ENCODE data around the gene FOSL1.

The FOSL1 gene

DNA sequence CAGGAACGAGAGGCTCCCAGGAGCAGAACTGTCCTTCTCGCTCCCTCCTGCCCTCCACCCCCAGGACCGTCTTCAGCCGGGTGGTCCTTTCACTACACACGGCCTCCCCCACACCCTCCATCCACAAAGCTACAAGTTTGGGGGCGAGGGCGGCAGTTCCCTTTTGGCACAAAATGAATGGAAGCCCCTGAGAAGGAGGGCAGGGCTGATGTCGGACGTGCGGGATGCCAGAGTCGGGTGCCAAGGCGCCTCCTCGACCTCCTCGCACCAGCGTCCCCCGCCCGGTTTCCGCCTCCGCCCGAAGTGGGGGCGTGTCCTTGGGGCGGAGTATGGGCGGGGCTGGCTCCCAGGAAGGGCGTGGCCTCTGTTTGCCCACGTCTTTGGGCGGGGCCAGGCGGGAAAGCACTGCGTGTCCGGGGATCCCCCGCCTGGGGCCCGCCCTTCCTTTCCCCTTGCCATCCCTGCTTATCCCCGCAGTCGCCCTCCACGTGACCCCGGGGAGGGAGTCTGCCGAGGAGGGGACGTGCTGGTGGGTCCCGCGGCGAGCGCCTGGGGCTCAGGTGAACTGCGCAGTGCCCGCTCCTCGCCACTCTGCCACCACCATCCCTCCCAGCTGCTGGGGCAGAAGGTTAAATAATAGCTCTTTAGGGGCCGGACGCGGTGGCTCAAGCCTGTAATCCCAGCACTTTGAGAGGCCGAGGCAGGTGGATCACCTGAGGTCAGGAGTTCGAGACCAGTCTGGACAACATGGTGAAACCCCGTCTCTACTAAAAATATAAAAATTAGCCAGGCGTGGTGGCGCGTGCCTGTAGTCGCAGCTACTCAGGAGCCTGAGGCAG lies 26.7 kb downstream of the FOSL1 start:
- DNase-seq = peak; percentile 97

DNA sequence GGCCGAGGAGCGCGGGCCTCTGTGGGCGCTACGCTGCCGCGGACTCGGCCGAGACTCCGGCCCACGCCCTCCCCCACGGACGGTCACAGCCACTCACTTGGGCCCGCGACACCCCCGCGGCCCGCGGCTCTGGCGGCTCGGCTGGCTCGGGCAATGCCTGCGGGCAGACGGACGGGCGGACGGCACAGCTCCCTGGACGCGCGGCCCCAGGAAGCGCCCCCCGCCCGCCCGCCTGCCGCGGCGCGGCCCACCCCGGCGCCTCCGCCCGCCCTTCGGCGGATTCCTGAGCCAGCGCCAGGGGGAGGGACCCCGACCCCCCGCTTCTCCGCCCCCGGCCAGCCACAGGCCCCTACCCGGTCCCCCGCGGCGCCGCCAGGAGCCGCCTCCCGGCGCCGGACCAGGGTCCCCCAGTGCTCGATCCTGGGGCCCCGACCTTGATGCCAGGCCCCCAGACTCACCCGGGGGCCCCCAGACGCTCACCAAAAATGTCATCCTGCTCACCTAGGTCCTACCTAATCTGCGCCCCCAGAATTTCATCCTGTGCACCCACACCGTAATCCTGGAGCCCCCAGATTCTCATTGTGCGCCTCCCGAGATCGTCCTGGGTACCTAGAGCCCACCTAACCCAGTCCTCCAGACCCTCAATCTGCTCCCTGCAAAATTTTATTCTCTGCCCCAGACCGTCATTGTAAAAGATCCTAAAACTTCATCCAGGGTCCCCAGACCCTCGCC lies 27.4 kb downstream of the FOSL1 start, which contains the start of gene EFEMP2:
Gene EFEMP2, minus strand, starts transcription at position 215 of the 732 bp plus-strand sequence. CDS start 446 bp downstream, outside the sequence.
- DNase-seq = no peak

GRCh38 chr11:65871811-65872548 lies 28.2 kb downstream of the FOSL1 start:
- DNase-seq = no peak

DNA sequence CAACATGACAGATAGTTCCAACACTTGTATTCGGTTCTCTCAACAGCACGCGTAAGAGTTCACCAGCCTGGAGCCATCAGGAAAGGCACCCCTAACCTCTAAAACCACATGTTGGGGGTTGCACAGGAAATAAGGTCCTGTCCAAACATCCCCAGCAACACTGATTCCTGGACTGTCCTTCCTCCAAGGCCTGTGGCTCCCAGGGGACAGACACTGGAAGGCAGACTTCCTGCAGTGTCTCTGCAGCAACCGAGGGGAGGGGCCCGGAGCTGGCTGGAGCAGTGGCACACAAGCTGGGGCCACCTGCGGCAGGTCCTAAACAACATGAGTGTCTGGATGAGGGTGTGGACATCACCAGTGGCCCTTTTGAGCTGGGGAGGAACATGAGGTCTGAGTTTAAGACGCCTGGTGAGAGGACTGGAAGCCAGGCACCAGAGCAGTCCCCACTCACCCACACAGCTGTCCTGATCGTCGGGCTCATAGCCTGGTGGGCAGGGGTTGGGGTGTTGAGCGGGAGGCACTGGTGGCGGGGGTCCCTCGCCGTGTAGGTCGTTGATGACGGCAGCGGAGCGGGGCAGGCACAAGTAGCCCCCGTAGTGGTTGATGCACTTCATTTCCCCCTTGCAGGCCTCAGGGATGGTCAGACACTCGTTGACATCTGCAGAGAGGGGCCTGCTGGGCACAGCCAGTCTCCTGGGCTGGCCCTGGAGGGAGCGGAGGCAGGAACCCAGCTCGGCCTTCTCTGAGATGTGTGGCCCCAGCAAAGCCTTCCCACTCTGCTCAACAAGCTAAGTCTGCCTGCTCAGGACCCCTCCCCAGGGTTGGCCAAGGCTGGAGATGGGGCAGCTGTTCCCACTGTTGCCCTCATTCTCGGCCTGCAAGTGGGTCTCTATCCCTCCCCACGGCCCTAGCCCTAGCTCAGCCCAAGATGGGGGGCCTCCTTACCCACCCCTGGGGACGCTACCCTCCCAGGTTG lies 29.2 kb downstream of the FOSL1 start:
- DNase-seq = no peak

DNA sequence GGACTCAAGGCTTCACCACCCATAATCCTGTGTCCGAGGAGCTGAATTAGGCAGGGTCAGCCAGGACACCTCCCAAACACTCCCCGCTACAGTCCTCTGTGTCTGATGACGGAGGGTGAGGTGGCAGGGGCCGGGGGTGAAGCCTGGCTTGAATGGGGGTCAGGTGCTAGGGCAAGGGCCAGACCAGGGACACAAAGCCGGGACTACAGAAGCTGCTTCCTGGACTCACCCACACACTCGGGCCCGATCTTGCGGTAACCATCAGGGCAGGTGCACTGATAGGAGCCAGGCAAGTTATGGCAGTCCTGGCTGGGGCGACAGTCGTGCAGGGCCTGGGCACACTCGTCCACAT lies 29.9 kb downstream of the FOSL1 start:
- no peak for DNase-seq

DNA sequence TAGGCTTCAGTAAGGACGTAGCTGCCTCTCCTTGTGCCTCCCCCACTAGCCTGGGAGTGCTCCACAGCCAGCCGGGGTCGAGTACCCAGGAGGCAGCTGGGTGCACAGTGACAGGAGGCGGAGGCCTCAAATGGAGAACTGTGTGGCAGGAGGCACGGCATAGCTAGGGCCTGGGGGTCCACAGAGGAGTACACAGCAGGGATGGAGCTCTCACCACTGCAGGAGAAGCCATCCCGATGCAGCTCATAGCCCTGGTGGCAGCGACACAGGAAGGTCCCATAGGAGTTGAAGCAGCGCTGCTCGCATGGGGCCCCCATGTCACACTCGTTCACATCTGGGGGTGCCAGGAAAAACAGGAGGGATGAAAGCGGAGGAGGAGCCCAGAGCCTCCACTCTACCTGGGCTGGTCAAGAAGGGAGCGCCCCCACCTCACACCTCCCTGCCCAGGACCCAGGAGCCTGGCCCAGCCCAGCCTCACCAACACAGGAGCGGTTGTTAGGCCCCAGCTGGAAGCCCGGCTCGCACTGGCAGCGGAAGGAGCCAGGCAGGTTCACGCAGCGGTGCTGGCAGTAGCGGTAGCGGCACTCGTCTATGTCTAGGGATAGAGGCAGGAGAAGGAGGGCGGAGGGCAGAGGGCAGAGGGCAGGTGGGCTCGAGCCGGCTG lies 30.4 kb downstream of the FOSL1 start:
- no peak for DNase-seq

GRCh38 chr11:65868907-65869306 lies 31.3 kb downstream of the FOSL1 start:
- DNase-seq = no peak

DNA sequence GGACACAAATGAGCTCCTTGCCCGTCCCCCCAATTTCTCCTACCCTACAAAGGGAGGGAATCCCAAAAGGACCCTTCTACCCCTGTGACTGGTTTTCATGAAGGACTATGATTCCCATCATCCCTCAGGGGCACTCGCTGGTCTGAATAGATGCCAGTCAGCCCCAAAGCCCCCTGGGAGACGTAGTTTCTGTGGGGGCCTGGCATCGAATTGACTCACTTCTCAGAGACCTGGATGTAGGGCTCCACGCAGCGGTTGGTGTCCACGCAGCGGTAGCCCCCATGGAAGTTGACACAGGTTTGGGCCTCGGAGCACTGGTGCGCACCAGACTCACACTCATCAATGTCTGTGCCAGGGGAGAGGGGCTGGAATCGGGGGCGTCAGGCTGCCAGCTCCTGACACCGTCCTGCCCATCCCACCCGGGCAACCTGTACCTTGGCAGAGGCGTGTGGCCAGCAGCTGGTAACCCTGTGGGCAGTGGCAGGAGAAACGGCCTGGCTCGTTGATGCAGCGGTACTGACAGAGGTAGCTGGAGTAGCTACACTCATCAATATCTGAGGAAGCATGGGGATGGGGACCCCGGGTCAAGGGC lies 32.0 kb downstream of the FOSL1 start:
- DNase-seq = peak; percentile 49

DNA sequence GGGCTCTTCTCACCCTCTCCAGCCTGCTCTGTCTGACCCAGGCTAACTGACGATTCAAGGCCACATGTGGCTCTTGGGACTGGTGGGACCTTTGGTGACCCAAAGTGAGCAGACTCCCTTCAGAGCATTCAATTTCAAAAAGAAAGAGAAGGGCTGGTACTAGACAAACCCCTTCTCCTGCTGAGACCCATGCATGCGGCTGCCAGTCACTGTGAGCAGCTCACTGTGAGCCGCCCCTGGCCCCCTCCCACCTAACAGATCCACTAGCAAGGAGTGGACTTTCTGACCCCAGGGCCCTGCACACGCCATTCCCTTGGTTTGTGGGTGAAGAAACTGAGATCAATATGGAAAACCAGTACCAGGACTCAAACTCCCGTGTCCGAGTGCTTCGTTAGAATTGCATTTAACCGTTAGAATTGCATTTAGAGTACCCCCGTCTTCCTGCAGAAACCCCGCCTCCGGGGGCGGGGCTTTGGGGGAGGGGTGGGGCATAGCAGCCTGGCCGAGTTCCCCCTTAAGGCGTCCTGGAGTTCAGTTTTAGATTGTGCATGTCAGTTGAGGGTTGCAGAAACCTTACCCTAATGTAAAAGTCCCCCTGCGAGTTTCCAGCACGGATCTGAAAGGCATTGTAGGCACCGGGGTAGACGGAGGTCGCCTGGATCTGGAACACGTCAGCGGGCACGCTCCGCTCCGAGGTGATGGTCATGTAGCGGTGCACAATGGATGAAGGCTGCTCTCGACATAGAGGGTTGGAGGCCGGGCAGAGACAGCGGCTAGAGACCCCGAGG lies 32.7 kb downstream of the FOSL1 start:
- DNase-seq = no peak

- no peak for DNase-seq
Observed at GRCh38 chr11:65866509-65867283, 33.5 kb downstream of the FOSL1 start.

DNA sequence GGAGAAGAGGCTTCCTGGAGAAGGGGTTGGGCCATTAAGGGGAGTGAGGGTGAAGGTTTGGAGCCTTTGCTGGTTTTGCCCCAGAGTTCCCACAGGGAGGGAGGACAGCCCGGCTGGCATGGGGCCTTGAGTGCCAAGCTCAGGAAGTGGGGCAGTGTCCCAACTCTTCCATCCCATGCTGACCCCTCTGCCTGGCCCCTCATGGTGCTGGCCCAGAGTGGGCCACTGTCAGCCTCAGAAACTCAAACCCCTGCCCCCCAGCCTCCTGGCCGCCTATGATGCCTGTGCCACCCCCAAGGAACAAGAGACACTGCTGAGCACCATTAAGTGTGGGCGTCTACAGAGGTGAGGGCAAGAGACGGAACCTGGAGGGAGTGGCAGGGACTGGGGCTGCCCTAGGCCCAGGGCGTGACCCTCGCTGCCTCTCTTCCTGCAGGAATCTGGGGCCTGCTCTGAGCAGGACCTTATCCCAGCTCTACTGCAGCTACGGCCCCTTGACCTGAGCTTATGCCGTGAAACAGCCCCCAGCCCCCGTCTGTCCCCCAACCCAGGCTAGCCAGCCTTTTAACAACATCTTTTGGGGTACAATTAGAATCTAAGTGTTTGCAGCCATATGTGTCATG lies 34.5 kb downstream of the FOSL1 start:
- no peak for DNase-seq

DNA sequence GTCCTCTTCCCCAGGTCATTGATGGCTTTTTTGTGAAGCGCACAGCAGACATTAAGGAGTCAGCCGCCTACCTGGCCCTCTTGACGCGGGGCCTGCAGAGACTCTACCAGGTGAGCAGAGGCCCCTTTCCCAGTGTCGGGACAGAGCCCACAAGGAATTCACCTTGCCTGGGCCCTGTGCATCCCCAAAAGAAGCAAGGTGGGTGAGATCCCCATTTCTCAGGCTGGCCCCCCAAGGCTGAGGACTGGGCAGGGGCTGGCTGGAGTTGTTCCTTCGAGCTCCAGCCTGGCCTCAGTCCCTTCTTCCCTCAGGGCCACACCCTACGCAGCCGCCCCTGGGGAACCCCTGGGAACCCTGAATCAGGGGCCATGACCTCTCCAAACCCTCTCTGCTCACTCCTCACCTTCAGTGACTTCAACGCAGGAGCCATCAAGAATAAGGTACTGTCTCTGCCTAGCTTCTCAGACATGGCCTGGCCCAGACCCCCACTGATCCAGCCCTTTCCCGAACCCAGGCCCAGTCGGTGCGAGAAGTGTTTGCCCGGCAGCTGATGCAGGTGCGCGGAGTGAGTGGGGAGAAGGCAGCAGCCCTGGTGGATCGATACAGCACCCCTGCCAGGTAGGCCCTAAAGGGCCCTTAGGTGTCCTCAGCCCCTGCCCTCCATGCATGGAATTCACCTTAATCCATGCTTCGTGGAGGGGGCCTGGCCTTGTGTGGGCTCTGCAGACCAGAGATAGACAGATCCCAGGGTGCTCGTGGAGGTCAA lies 35.3 kb downstream of the FOSL1 start:
- no peak for DNase-seq

GRCh38 chr11:65863889-65864705 lies 36.1 kb downstream of the FOSL1 start:
- DNase-seq = no peak

DNA sequence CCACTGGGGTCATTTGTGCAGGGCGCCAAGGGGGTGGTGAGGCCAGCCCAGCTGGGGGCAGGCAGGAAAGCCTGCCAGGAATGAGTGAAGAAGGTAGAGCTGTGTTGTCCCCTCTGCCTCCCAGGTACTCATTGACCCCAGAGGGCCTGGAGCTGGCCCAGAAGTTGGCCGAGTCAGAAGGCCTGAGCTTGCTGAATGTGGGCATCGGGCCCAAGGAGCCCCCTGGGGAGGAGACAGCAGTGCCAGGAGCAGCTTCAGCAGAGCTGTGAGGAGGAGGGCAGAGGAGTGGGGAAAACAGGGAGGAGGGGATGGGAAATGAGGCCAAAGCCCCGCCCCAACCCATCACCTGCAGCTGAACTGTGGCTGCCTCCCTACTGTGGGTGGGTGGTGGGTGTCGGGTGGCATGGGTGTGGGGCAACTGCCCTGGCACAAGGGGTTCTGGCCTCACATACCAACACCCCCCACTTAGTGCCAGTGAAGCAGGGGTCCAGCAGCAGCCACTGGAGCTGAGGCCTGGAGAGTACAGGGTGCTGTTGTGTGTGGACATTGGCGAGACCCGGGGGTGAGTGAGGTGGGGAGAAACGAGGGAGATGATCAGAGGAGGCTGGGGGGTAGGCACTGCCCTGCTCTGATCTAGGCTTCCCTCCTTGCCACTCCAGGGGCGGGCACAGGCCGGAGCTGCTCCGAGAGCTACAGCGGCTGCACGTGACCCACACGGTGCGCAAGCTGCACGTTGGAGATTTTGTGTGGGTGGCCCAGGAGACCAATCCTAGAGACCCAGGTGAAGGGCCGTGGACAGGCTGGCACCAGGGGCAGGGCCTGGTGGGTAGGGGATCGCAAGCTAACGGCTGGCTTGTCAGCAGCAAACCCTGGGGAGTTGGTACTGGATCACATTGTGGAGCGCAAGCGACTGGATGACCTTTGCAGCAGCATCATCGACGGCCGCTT lies 37.0 kb downstream of the FOSL1 start:
- DNase-seq = no peak

GRCh38 chr11:65862191-65862735 lies 37.9 kb downstream of the FOSL1 start:
- no peak for DNase-seq

Measured in CD4-positive, alpha-beta T cell treated with Interleukin-21 for 1 hour (primary cell).